A673 (cell line): ENCODE data around the gene LCN6.
"Not testable (repeated sequence)": the region's sequence is repeated elsewhere in the genome, so short reads cannot be mapped to it uniquely, and the experiment has no call there.

Source experiments
- EZH2 ChIP-seq: fragments of 200-600 bp; sonication (generic); IDR thresholded peaks from 2 replicates; pipeline ENCODE4 v1.6.1; 2017; ENCODE audit warnings: borderline replicate concordance, low read depth, mild to moderate bottlenecking, mixed read lengths, antibody characterized with exemption, low read length; ENCODE audit not compliant: poor library complexity, severe bottlenecking
- TF ChIP-seq, protein P1 (sequence below): fragments of 300-800, 200-600 bp; sonication (generic); conservative IDR thresholded peaks from 2 replicates; pipeline ENCODE4 v1.5.1; 2017; ENCODE audit warnings: low read depth, mild to moderate bottlenecking, antibody characterized with exemption, low read length, moderate library complexity, mixed read lengths

DNA sequence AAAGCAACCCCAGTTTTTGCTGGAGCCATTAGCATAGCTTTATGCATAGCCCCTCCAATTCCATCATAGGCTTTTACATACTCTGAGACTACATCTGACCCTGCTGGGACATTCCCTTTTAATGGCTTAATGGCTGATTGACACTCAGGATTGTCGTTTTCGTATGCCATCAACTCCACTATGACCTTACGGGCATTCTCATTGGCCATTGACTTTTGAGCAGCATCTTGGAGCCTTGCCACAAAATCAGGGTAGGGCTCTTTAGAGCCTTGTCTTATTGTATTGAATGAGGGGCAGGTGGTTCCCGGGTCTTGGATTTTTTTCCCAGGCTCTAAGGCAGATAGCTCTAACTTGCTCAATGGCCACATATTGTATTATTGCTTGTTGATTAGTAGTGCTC, 38.7 kb upstream of the LCN6 start:
- TF ChIP-seq, protein P1, sequence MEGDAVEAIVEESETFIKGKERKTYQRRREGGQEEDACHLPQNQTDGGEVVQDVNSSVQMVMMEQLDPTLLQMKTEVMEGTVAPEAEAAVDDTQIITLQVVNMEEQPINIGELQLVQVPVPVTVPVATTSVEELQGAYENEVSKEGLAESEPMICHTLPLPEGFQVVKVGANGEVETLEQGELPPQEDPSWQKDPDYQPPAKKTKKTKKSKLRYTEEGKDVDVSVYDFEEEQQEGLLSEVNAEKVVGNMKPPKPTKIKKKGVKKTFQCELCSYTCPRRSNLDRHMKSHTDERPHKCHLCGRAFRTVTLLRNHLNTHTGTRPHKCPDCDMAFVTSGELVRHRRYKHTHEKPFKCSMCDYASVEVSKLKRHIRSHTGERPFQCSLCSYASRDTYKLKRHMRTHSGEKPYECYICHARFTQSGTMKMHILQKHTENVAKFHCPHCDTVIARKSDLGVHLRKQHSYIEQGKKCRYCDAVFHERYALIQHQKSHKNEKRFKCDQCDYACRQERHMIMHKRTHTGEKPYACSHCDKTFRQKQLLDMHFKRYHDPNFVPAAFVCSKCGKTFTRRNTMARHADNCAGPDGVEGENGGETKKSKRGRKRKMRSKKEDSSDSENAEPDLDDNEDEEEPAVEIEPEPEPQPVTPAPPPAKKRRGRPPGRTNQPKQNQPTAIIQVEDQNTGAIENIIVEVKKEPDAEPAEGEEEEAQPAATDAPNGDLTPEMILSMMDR, result not testable (repeated sequence)
- TF ChIP-seq EZH2, result not testable (repeated sequence)
